ENCODE measurements around the gene CBFA2T3. TPM values are rescaled to one million over a fixed set of nuclear protein-coding genes. Genes with fewer than 3 reads are reported as not detected.

CBFA2T3 gene
- total and polyA plus RNA-seq, 4 donors = 4.7 to 11.8 (median 6.6) TPM

GRCh38 chr16:88993946-88994600 is 17.1 kb upstream of the CBFA2T3 start:
- Histone ChIP-seq H3K4me3 (no peak overlapping the region), H3K4me1 (ENCODE audit: control insufficient read depth in 5 of 5, insufficient read depth in 5 of 5, low read length in 5 of 5) (peaks cover 0 to 4% (median 0%) of the 10 kb centered on the region in 5 donors), H3K9ac (ENCODE audit: insufficient read depth in 1 of 2, low read length in 2 of 2) (no peak overlapping the region), H3K27ac (ENCODE audit: low read depth in 1 of 2, low read length in 1 of 2) (no peak overlapping the region), H3K27me3 (ENCODE audit: control insufficient read depth in 3 of 3, insufficient read depth in 3 of 3, low read length in 2 of 3) (peaks cover 0 to 18% (median 2%) of the 10 kb centered on the region in 3 donors), H3K36me3 (ENCODE audit: control insufficient read depth in 4 of 4, insufficient read depth in 4 of 4, low read length in 4 of 4) (no peaks in the 10 kb centered on the region), H3K9me3 (ENCODE audit: control insufficient read depth in 4 of 4, insufficient read depth in 3 of 4, low read length in 3 of 4) (peaks cover 0 to 15% (median 3%) of the 10 kb centered on the region in 4 donors)
- TF ChIP-seq, protein P1, sequence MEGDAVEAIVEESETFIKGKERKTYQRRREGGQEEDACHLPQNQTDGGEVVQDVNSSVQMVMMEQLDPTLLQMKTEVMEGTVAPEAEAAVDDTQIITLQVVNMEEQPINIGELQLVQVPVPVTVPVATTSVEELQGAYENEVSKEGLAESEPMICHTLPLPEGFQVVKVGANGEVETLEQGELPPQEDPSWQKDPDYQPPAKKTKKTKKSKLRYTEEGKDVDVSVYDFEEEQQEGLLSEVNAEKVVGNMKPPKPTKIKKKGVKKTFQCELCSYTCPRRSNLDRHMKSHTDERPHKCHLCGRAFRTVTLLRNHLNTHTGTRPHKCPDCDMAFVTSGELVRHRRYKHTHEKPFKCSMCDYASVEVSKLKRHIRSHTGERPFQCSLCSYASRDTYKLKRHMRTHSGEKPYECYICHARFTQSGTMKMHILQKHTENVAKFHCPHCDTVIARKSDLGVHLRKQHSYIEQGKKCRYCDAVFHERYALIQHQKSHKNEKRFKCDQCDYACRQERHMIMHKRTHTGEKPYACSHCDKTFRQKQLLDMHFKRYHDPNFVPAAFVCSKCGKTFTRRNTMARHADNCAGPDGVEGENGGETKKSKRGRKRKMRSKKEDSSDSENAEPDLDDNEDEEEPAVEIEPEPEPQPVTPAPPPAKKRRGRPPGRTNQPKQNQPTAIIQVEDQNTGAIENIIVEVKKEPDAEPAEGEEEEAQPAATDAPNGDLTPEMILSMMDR (IDR thresholded peaks at IDR 0.05; ENCODE audit: control extremely low read depth, extremely low read depth) = no peak
- no peak for DNase-seq
- 75 to 81% methylated on average over 19 of the region's 19 CpGs for WGBS, 2 donors
- ATAC-seq (ENCODE audit: insufficient read depth, low FRiP score) = no peak

GRCh38 chr16:88993166-88993761 is 16.3 kb upstream of the CBFA2T3 start:
- peaks cover 0 to 4% (median 0%) of the 10 kb centered on the region in 5 donors for H3K4me1 ChIP-seq (ENCODE audit: control insufficient read depth in 5 of 5, insufficient read depth in 5 of 5, low read length in 5 of 5)
- TF ChIP-seq, protein P1 (IDR thresholded peaks at IDR 0.05; ENCODE audit: control extremely low read depth, extremely low read depth) = no peak
- peaks cover 0 to 11% (median 3%) of the 10 kb centered on the region in 4 donors for H3K9me3 ChIP-seq (ENCODE audit: control insufficient read depth in 4 of 4, insufficient read depth in 3 of 4, low read length in 3 of 4)
- no peak overlapping the region for H3K9ac ChIP-seq (ENCODE audit: insufficient read depth in 1 of 2, low read length in 2 of 2)
- H3K4me3 ChIP-seq = no peak overlapping the region
- DNase-seq = peak; percentile 27 to 51 (median 29)
- no peak overlapping the region for H3K27ac ChIP-seq (ENCODE audit: low read depth in 1 of 2, low read length in 1 of 2)
- H3K36me3 ChIP-seq (ENCODE audit: control insufficient read depth in 4 of 4, insufficient read depth in 4 of 4, low read length in 4 of 4) = no peaks in the 10 kb centered on the region
- H3K27me3 ChIP-seq (ENCODE audit: control insufficient read depth in 3 of 3, insufficient read depth in 3 of 3, low read length in 2 of 3) = peaks cover 0 to 22% (median 2%) of the 10 kb centered on the region in 3 donors
- no peak for ATAC-seq (ENCODE audit: insufficient read depth, low FRiP score)
- 2 to 8% methylated on average over 6 of the region's 6 CpGs for WGBS, 2 donors

DNA sequence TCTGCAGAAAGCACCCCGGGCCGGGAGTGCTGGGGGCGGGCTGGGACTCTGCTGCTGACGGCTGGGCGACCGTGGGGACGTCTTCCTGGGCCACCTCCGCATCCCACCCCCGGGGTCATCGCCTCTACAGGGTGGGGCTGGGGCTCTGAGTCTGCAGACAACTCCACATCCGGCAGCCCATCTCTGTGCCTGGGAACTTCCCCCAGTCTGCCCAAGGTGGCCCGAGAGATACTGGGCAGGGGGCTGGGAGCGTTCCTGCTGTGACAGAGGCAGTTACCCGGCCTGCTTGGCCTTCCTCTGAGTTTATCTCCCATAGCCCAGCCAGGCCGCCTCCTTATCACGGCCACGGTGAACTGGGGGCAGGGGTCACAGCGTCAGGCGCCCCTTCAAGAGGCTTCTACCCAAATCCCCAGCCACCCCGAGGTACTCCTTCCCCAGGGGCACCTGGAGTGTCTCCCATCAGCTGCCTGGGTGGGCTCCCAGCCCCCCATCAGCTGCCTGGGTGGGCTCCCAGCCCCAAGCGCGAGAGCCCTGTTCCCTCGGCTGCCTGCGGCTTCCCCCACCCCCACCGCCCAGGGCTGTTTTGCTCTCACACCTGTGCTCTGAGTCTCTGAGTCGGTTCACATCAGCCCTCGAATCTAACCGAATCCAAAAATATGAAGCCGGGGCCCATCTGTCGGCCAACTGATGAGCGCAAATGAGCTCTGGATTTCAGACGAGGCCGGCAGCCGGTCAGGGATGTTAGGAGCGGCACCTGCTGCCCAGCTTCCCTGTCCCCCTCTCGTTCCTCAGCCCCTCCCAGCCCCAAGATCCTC is 15.6 kb upstream of the CBFA2T3 start:
- TF ChIP-seq, protein P1 (IDR thresholded peaks at IDR 0.05; ENCODE audit: control extremely low read depth, extremely low read depth) = no peak
- H3K4me1 ChIP-seq (ENCODE audit: control insufficient read depth in 5 of 5, insufficient read depth in 5 of 5, low read length in 5 of 5) = peaks cover 0 to 4% (median 0%) of the 10 kb centered on the region in 5 donors
- no peak for ATAC-seq (ENCODE audit: insufficient read depth, low FRiP score)
- peaks cover 0 to 26% (median 2%) of the 10 kb centered on the region in 3 donors for H3K27me3 ChIP-seq (ENCODE audit: control insufficient read depth in 3 of 3, insufficient read depth in 3 of 3, low read length in 2 of 3)
- DNase-seq = no peak
- H3K4me3 ChIP-seq = no peak overlapping the region
- H3K9ac ChIP-seq (ENCODE audit: insufficient read depth in 1 of 2, low read length in 2 of 2) = no peak overlapping the region
- H3K27ac ChIP-seq (ENCODE audit: low read depth in 1 of 2, low read length in 1 of 2) = no peak overlapping the region
- H3K9me3 ChIP-seq (ENCODE audit: control insufficient read depth in 4 of 4, insufficient read depth in 3 of 4, low read length in 3 of 4) = peaks cover 0 to 7% (median 2%) of the 10 kb centered on the region in 4 donors
- no peaks in the 10 kb centered on the region for H3K36me3 ChIP-seq (ENCODE audit: control insufficient read depth in 4 of 4, insufficient read depth in 4 of 4, low read length in 4 of 4)
- 53 to 54% methylated on average over 34 to 36 of the region's 36 CpGs for WGBS, 2 donors
